ENCODE data around the gene MIEN1. TPM values are rescaled to one million over a fixed set of nuclear protein-coding genes. Genes with fewer than 3 reads are reported as not detected.

The MIEN1 gene
- total RNA-seq, 4 donors from 2014 or later: 99.3 to 215 (median 109) TPM

DNA sequence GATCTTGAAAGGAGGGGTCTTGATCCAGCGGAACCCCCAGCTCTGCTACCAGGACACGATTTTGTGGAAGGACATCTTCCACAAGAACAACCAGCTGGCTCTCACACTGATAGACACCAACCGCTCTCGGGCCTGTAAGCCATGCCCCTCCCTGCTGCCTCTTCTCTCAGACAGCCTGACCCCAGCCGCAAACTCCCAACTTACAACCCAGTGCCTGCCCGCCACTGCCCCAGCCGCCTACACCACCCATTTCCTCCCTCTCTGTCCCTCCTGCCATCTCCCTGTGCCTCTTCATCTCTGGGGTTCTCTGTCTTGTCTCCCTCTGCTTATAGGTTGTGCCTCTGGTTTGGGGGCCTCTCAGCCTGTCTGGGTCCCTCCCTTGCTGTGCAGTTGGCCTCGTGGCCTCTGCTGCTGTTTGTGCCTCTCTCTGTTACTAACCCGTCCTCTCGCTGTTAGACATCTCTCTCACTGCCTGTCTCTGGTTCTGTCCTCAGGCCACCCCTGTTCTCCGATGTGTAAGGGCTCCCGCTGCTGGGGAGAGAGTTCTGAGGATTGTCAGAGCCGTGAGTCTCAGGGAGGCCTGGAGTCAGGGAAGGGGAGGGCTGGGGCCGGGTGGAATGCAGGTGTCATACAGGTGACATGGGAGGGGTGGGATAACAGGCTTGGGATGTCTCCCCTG, 20.9 kb downstream of the MIEN1 start:
- Histone ChIP-seq H3K27ac (no peak overlapping the region), H3K4me3 (no peak overlapping the region), H3K27me3 (no peaks in the 10 kb centered on the region), H3K9me3 (no peaks in the 10 kb centered on the region), H3K36me3 (peaks cover 0 to 30% (median 7%) of the 10 kb centered on the region in 4 donors), H3K4me1 (peaks cover 15 to 39% (median 36%) of the 10 kb centered on the region in 4 donors)
- WGBS, 2 donors (ENCODE audit: low coverage in 1 of 2): 67 to 84% methylated on average over 1 to 13 of the region's 14 CpGs
- intact Hi-C loops (cut with DNase I; ENCODE audit: low total_unique reads) (no loop called here), in situ Hi-C loops (cut with MboI; ENCODE audit: low pct_ligation_motif_present in 1 of 4, low pct_unique_long_range_greater_than_20kb in 1 of 4, low sequenced_read_pairs in 3 of 4) (no loop called here)
- no peak for DNase-seq
- TF ChIP-seq POLR2A (IDR thresholded peaks at IDR 0.05): no peak
- TF ChIP-seq POLR2AphosphoS5 (IDR thresholded peaks at IDR 0.05): no peak
- no peak for TF ChIP-seq CTCF (IDR thresholded peaks at IDR 0.05)
- no peak for TF ChIP-seq EP300 (IDR thresholded peaks at IDR 0.05; ENCODE audit: low read depth)

- Histone ChIP-seq H3K4me3 (no peak overlapping the region), H3K27me3 (no peaks in the 10 kb centered on the region), H3K9me3 (no peaks in the 10 kb centered on the region), H3K36me3 (peaks cover 0 to 24% (median 3%) of the 10 kb centered on the region in 4 donors), H3K4me1 (peaks cover 34 to 62% (median 60%) of the 10 kb centered on the region in 4 donors), H3K27ac (peak overlapping the region; percentile 83 to 92 (median 90))
- DNase-seq: peak; percentile 73
- intact Hi-C loops (cut with DNase I; ENCODE audit: low total_unique reads) (no loop called here), in situ Hi-C loops (cut with MboI; ENCODE audit: low pct_ligation_motif_present in 1 of 4, low pct_unique_long_range_greater_than_20kb in 1 of 4, low sequenced_read_pairs in 3 of 4) (no loop called here)
- 60% methylated on average over 7 of the region's 7 CpGs; no CpG with 5 or more reads in 1 of the 2 donors for WGBS, 2 donors (ENCODE audit: low coverage in 1 of 2)
- no peak for TF ChIP-seq CTCF (IDR thresholded peaks at IDR 0.05)
- TF ChIP-seq POLR2AphosphoS5 (IDR thresholded peaks at IDR 0.05): peak; percentile 28 to 62 (median 43)
- no peak for TF ChIP-seq EP300 (IDR thresholded peaks at IDR 0.05; ENCODE audit: low read depth)
- TF ChIP-seq POLR2A (IDR thresholded peaks at IDR 0.05): peak; percentile 50
Observed at GRCh38 chr17:39706921-39707337, 23.4 kb downstream of the MIEN1 start.

DNA sequence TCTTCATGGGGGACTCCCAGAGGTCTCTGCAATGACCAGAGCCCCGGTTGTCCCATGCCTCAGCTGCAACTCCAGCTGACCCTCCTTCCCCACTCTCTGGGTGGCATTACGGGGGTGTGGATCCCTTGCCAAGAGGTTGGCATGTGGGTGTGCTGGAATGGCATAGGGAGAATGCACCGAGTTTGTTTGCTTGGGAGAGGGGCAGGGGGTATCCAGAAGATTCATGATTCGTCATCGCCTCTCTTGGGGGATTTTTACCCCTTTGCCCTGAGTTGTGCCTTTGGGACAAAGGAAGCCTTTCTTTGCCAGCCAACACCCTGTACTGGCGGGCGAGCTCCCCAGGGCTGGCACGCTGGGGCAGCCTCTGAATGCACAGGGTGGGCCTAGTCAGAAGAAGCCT, 23.9 kb downstream of the MIEN1 start:
- intact Hi-C loops (cut with DNase I; ENCODE audit: low total_unique reads) (no loop called here), in situ Hi-C loops (cut with MboI; ENCODE audit: low pct_ligation_motif_present in 1 of 4, low pct_unique_long_range_greater_than_20kb in 1 of 4, low sequenced_read_pairs in 3 of 4) (no loop called here)
- H3K27me3 ChIP-seq: no peaks in the 10 kb centered on the region
- peaks cover 38 to 64% (median 64%) of the 10 kb centered on the region in 4 donors for H3K4me1 ChIP-seq
- DNase-seq: no peak
- peak overlapping the region in 1 of 4 donors; percentile 6 for H3K4me3 ChIP-seq
- no peaks in the 10 kb centered on the region for H3K9me3 ChIP-seq
- peaks cover 0 to 21% (median 3%) of the 10 kb centered on the region in 4 donors for H3K36me3 ChIP-seq
- peak overlapping the region; percentile 83 to 92 (median 90) for H3K27ac ChIP-seq
- TF ChIP-seq POLR2AphosphoS5 (IDR thresholded peaks at IDR 0.05): no peak
- TF ChIP-seq CTCF (IDR thresholded peaks at IDR 0.05): no peak
- no peak for TF ChIP-seq EP300 (IDR thresholded peaks at IDR 0.05; ENCODE audit: low read depth)
- TF ChIP-seq POLR2A (IDR thresholded peaks at IDR 0.05): no peak
- WGBS, 2 donors (ENCODE audit: low coverage in 1 of 2): 45% methylated on average over 7 of the region's 8 CpGs; no CpG with 5 or more reads in 1 of the 2 donors

- WGBS, 2 donors (ENCODE audit: low coverage in 1 of 2): 52% methylated on average over 8 of the region's 12 CpGs; no CpG with 5 or more reads in 1 of the 2 donors
- Histone ChIP-seq H3K9me3 (no peaks in the 10 kb centered on the region), H3K36me3 (peaks cover 0 to 17% (median 3%) of the 10 kb centered on the region in 4 donors), H3K27me3 (no peaks in the 10 kb centered on the region), H3K27ac (peak overlapping the region; percentile 83 to 92 (median 90)), H3K4me3 (peak overlapping the region in 1 of 4 donors; percentile 6), H3K4me1 (peaks cover 38 to 65% (median 64%) of the 10 kb centered on the region in 4 donors)
- intact Hi-C loops (cut with DNase I; ENCODE audit: low total_unique reads): no loop called here
- TF ChIP-seq POLR2A (IDR thresholded peaks at IDR 0.05): peak; percentile 18
- TF ChIP-seq EP300 (IDR thresholded peaks at IDR 0.05; ENCODE audit: low read depth): no peak
- TF ChIP-seq CTCF (IDR thresholded peaks at IDR 0.05): peak in 2 of 5 experiments; percentile 18 to 37
- peak in 2 of 3 donors; percentile 66 to 68 for TF ChIP-seq POLR2AphosphoS5 (IDR thresholded peaks at IDR 0.05)
- in situ Hi-C loops (cut with MboI; ENCODE audit: low pct_ligation_motif_present in 1 of 4, low pct_unique_long_range_greater_than_20kb in 1 of 4, low sequenced_read_pairs in 3 of 4): no loop called here
- peak; percentile 78 for DNase-seq
Observed at GRCh38 chr17:39705786-39706348, 24.5 kb downstream of the MIEN1 start.

Data from transverse colon (tissue), 4 donors.